Keratinocyte (primary cell): ENCODE data around the gene MTERF4. TPM values are rescaled to one million over a fixed set of nuclear protein-coding genes. Genes with fewer than 3 reads are reported as not detected.

Experiments used
- DNase-seq: peaks from one replicate; pipeline ENCODE4 v3.0.0-alpha.2; 2011; ENCODE audit warnings: low read depth, missing footprints, low spot score
- FAIRE-seq: peaks from 2 replicates; lab custom pipeline; 2011; peaks lifted over from hg19 to GRCh38; lab: Jason Lieb, UNC
- H2AFZ ChIP-seq: 2 replicates; pipeline ENCODE4 v1.6.0; 2012; ENCODE audit warnings: low read length, control low read depth, inconsistent platforms; ENCODE audit not compliant: control insufficient read depth
- H3K27ac ChIP-seq: 2 replicates; pipeline ENCODE4 v1.5.1; 2011; ENCODE audit warnings: low read length; ENCODE audit not compliant: control insufficient read depth, insufficient read depth
- H3K27me3 ChIP-seq: 3 replicates; pipeline ENCODE4 v1.6.0; 2011; ENCODE audit warnings: low read length; ENCODE audit not compliant: control insufficient read depth, insufficient read depth; ENCODE audit errors: extremely low read depth
- H3K36me3 ChIP-seq, 2 experiments: 2 replicates in 1 of 2; 3 replicates in 1 of 2; pipeline ENCODE4 v1.5.1; 2011; ENCODE audit warnings: low read length in 2 of 2, mild to moderate bottlenecking in 1 of 2; ENCODE audit not compliant: control insufficient read depth in 2 of 2, insufficient read depth in 2 of 2; ENCODE audit errors: extremely low read depth in 1 of 2
- H3K4me1 ChIP-seq: 3 replicates; pipeline ENCODE4 v1.5.1; 2011; ENCODE audit warnings: low read length; ENCODE audit not compliant: control insufficient read depth, insufficient read depth; ENCODE audit errors: extremely low read depth
- H3K4me2 ChIP-seq: 3 replicates; pipeline ENCODE4 v1.6.0; 2011; ENCODE audit warnings: low read depth, low read length; ENCODE audit not compliant: control insufficient read depth, insufficient read depth; ENCODE audit errors: extremely low read depth
- H3K4me3 ChIP-seq, 3 experiments: fragments of 200-600 bp in 1 of 3; sonication (generic) in 1 of 3; 2 replicates in 2 of 3; 3 replicates in 1 of 3; pipeline ENCODE4 v1.5.1; 2011 to 2016; ENCODE audit warnings: low read length in 3 of 3, mild to moderate bottlenecking in 3 of 3, control low read depth in 2 of 3, inconsistent platforms in 1 of 3, low read depth in 1 of 3, mixed read lengths in 1 of 3, mixed run types in 1 of 3, moderate library complexity in 1 of 3; ENCODE audit not compliant: control insufficient read depth in 2 of 3, insufficient read depth in 2 of 3; ENCODE audit errors: extremely low read depth in 1 of 3
- H3K79me2 ChIP-seq: 2 replicates; pipeline ENCODE4 v1.6.0; 2012; ENCODE audit warnings: low read length; ENCODE audit not compliant: control insufficient read depth, insufficient read depth
- H3K9ac ChIP-seq: 3 replicates; pipeline ENCODE4 v1.6.0; 2011; ENCODE audit warnings: low read length; ENCODE audit not compliant: control insufficient read depth, insufficient read depth; ENCODE audit errors: extremely low read depth
- H3K9me1 ChIP-seq: 3 replicates; pipeline ENCODE4 v1.6.0; 2011; ENCODE audit warnings: low read length; ENCODE audit not compliant: control insufficient read depth, insufficient read depth; ENCODE audit errors: extremely low read depth
- H3K9me3 ChIP-seq: 2 replicates; pipeline ENCODE4 v1.5.1; 2012; ENCODE audit warnings: low read depth, low read length; ENCODE audit not compliant: control insufficient read depth
- H4K20me1 ChIP-seq: 3 replicates; pipeline ENCODE4 v1.6.0; 2011; ENCODE audit warnings: low read length; ENCODE audit not compliant: control insufficient read depth, insufficient read depth; ENCODE audit errors: extremely low read depth
- CTCF ChIP-seq, 3 experiments: IDR thresholded peaks in 1 of 3; conservative IDR thresholded peaks in 1 of 3; optimal IDR thresholded peaks in 1 of 3; 2 replicates in 2 of 3; 3 replicates in 1 of 3; pipeline versions ENCODE3 to v1.5.1; 2011; ENCODE audit warnings: low read length in 3 of 3, mild to moderate bottlenecking in 3 of 3, moderate library complexity in 2 of 3, control low read depth in 1 of 3, inconsistent platforms in 1 of 3; ENCODE audit not compliant: insufficient read depth in 2 of 3; ENCODE audit errors: extremely low read depth in 1 of 3
- EZH2 ChIP-seq: IDR thresholded peaks from one replicate; pipeline ENCODE4 v1.6.1; 2012; ENCODE audit warnings: inconsistent platforms, mild to moderate bottlenecking, low read length, moderate library complexity
- dilution Hi-C: fragments of 300-500 bp; cut with MboI; formaldehyde crosslinking; loops from one replicate; pipeline ENCODE4 v1.7.0; 2020; ENCODE audit warnings: low sequenced_read_pairs; ENCODE audit not compliant: extremely low pct_ligation_motif_present
- polyA plus RNA-seq, 5 experiments: library from polyadenylated mRNA; depleted of rRNA in 3 of 5; stranded (reverse) in 3 of 5; stranded (forward) in 1 of 5; unstranded in 1 of 5; fragments of >200 nt; gene quantifications; 1 replicate in 1 of 5; 2 replicates in 3 of 5; 3 replicates in 1 of 5; pipeline versions ENCODE4 v1.2.1 to v1.2.3, GENCODE V29; 2011 to 2012; ENCODE audit warnings: missing spikeins in 2 of 5, low read depth in 1 of 5, low replicate concordance in 1 of 5

MTERF4 gene
- polyA plus RNA-seq, 1 donor (not counting 4 experiments of a cell fraction or from before 2014, with no cell fraction given): 28.5 TPM

GRCh38 chr2:241118737-241119505, 16.8 kb upstream of the MTERF4 start:
- no peak overlapping the region for H3K27ac ChIP-seq
- no peaks in the 10 kb centered on the region for H4K20me1 ChIP-seq
- H2AFZ ChIP-seq: no peak overlapping the region
- peaks cover 5% of the 10 kb centered on the region for H3K4me1 ChIP-seq
- no peaks in the 10 kb centered on the region for H3K9me1 ChIP-seq
- no peaks in the 10 kb centered on the region for H3K79me2 ChIP-seq
- dilution Hi-C loops: no loop called here
- no peak overlapping the region for H3K4me2 ChIP-seq
- TF ChIP-seq CTCF (optimal IDR thresholded peaks at IDR 0.05 in 1 of 3, IDR thresholded peaks at IDR 0.05 in 1 of 3, conservative IDR thresholded peaks at IDR 0.05 in 1 of 3; ENCODE audit: extremely low read depth in 1 of 3, insufficient read depth in 2 of 3, low read length in 3 of 3) (no peak), EZH2 (no peak)
- H3K9ac ChIP-seq: no peak overlapping the region
- H3K27me3 ChIP-seq: no peaks in the 10 kb centered on the region
- H3K4me3 ChIP-seq: no peak overlapping the region
- DNase-seq (no peak), FAIRE-seq (no peak)
- no peaks in the 10 kb centered on the region for H3K9me3 ChIP-seq
- H3K36me3 ChIP-seq: peaks cover 0 to 4% of the 10 kb centered on the region in 2 experiments

- DNase-seq: no peak
- Histone ChIP-seq H3K9me3 (no peaks in the 10 kb centered on the region), H3K9ac (no peak overlapping the region), H3K79me2 (no peaks in the 10 kb centered on the region), H3K36me3 (peaks cover 0 to 7% of the 10 kb centered on the region in 2 experiments), H3K4me3 (no peak overlapping the region), H3K9me1 (no peaks in the 10 kb centered on the region), H3K27ac (no peak overlapping the region), H3K4me2 (no peak overlapping the region), H4K20me1 (no peaks in the 10 kb centered on the region), H3K27me3 (no peaks in the 10 kb centered on the region), H3K4me1 (no peaks in the 10 kb centered on the region), H2AFZ (no peak overlapping the region)
- TF ChIP-seq CTCF (optimal IDR thresholded peaks at IDR 0.05 in 1 of 3, IDR thresholded peaks at IDR 0.05 in 1 of 3, conservative IDR thresholded peaks at IDR 0.05 in 1 of 3; ENCODE audit: extremely low read depth in 1 of 3, insufficient read depth in 2 of 3, low read length in 3 of 3) (no peak), EZH2 (no peak)
- dilution Hi-C loops: no loop called here
- FAIRE-seq: no peak
Observed at GRCh38 chr2:241116606-241117560, 14.8 kb upstream of the MTERF4 start.
